H1 (cell line): ENCODE data around the gene EPG5. TPM values are rescaled to one million over a fixed set of nuclear protein-coding genes. Genes with fewer than 3 reads are reported as not detected.

ENCODE experiments used
- CTCF ChIA-PET: fragments of 300-600 bp; sonication (Branson Sonifier 250); formaldehyde crosslinking; loops from one replicate; lab custom pipeline; 2021; ENCODE audit not compliant: partially characterized antibody; lab: Charles Lee
- POLR2A ChIA-PET: fragments of 300-600 bp; sonication (Branson Sonifier 250); formaldehyde crosslinking; loops from one replicate; lab custom pipeline; 2021; ENCODE audit warnings: inconsistent platforms; ENCODE audit not compliant: partially characterized antibody; lab: Charles Lee
- DNase-seq, 2 experiments: peaks; one replicate each; pipeline versions ENCODE4 v3.0.0 to v3.0.0-alpha.2; 2010 to 2022; ENCODE audit warnings: low spot score in 2 of 2, low read depth in 1 of 2, mixed read lengths in 1 of 2
- FAIRE-seq: peaks from 2 replicates; lab custom pipeline; 2011; peaks lifted over from hg19 to GRCh38; lab: Jason Lieb, UNC
- H2AFZ ChIP-seq: 2 replicates; pipeline ENCODE4 v1.8.1; 2012; ENCODE audit warnings: low read length, inconsistent platforms
- H2AK5ac ChIP-seq: 2 replicates; pipeline ENCODE4 v1.6.1; 2013; ENCODE audit warnings: low read depth, low read length
- H2BK120ac ChIP-seq: replicated peaks from 2 replicates; pipeline ENCODE3; 2013; ENCODE audit warnings: low read depth, low read length, inconsistent platforms
- H2BK12ac ChIP-seq: 2 replicates; pipeline ENCODE4 v1.6.1; 2013; ENCODE audit warnings: low read depth, low read length
- H2BK15ac ChIP-seq: 2 replicates; pipeline ENCODE4 v1.6.1; 2013; ENCODE audit warnings: low read length
- H2BK20ac ChIP-seq: 2 replicates; pipeline ENCODE4 v1.6.1; 2013; ENCODE audit warnings: low read length
- H2BK5ac ChIP-seq: 2 replicates; pipeline ENCODE4 v1.6.1; 2013; ENCODE audit warnings: low read depth, low read length
- H3K14ac ChIP-seq: 2 replicates; pipeline ENCODE4 v1.6.1; 2013; ENCODE audit warnings: inconsistent platforms; ENCODE audit not compliant: insufficient read length
- H3K18ac ChIP-seq: 2 replicates; pipeline ENCODE4 v1.6.1; 2013; ENCODE audit warnings: low read length; ENCODE audit errors: extremely low read depth
- H3K23ac ChIP-seq: 2 replicates; pipeline ENCODE4 v1.6.1; 2013; ENCODE audit warnings: inconsistent platforms; ENCODE audit not compliant: insufficient read length
- H3K23me2 ChIP-seq: 2 replicates; pipeline ENCODE4 v1.6.1; 2013; ENCODE audit warnings: low read depth, low read length
- H3K27ac ChIP-seq: 2 replicates; pipeline ENCODE4 v1.6.1; 2011; ENCODE audit warnings: low read depth, low read length, inconsistent platforms
- H3K27me3 ChIP-seq, 4 experiments: replicated peaks in 1 of 4; 1 replicate in 1 of 4; 2 replicates in 3 of 4; pipeline versions ENCODE4 v1.6.1 to v1.8.1; 2011 to 2013; ENCODE audit warnings: low read length in 3 of 4, mild to moderate bottlenecking in 3 of 4, inconsistent platforms in 2 of 4, mixed read lengths in 2 of 4, moderate library complexity in 1 of 4; ENCODE audit not compliant: control insufficient read depth in 3 of 4, insufficient read depth in 3 of 4; ENCODE audit errors: extremely low read depth in 1 of 4
- H3K36me3 ChIP-seq, 4 experiments: 2 replicates each; pipeline versions ENCODE4 v1.6.1 to v1.8.1; 2011 to 2013; ENCODE audit warnings: mild to moderate bottlenecking in 4 of 4, low read length in 3 of 4, moderate library complexity in 2 of 4, control low read depth in 1 of 4, inconsistent platforms in 1 of 4; ENCODE audit not compliant: insufficient read depth in 4 of 4, control insufficient read depth in 2 of 4
- H3K4ac ChIP-seq: replicated peaks from 2 replicates; pipeline ENCODE3; 2013; ENCODE audit warnings: low read length, low read depth, mixed read lengths, inconsistent platforms; ENCODE audit not compliant: insufficient read length
- H3K4me1 ChIP-seq, 4 experiments: replicated peaks in 1 of 4; 1 replicate in 1 of 4; 2 replicates in 3 of 4; pipeline versions ENCODE4 v1.6.1 to v1.8.1; 2011 to 2013; ENCODE audit warnings: low read length in 3 of 4, inconsistent platforms in 2 of 4, mixed read lengths in 1 of 4; ENCODE audit not compliant: insufficient read depth in 4 of 4, control insufficient read depth in 3 of 4
- H3K4me2 ChIP-seq, 2 experiments: 2 replicates each; pipeline versions ENCODE4 v1.6.1 to v1.8.1; 2011 to 2013; ENCODE audit warnings: low read depth in 2 of 2, low read length in 2 of 2, control low read depth in 1 of 2, inconsistent platforms in 1 of 2, mild to moderate bottlenecking in 1 of 2; ENCODE audit not compliant: insufficient read depth in 1 of 2
- H3K4me3 ChIP-seq, 4 experiments: fragments of 200-600, 300-600 bp in 1 of 4; sonication (generic), shearing (Covaris generic), sonication (Bioruptor Twin) in 1 of 4; 2 replicates each; pipeline versions ENCODE4 v1.5.1 to v1.8.1; 2011 to 2016; ENCODE audit warnings: low read length in 4 of 4, low read depth in 3 of 4, control low read depth in 2 of 4, inconsistent platforms in 2 of 4, mild to moderate bottlenecking in 2 of 4, mixed read lengths in 1 of 4, moderate library complexity in 1 of 4; ENCODE audit not compliant: insufficient read depth in 2 of 4; ENCODE audit errors: extremely low read depth in 1 of 4
- H3K56ac ChIP-seq: replicated peaks from 2 replicates; pipeline ENCODE3; 2013; ENCODE audit warnings: low read depth, mild to moderate bottlenecking, mixed read lengths, low read length, inconsistent platforms; ENCODE audit not compliant: insufficient read length
- H3K79me1 ChIP-seq: 2 replicates; pipeline ENCODE4 v1.6.1; 2013; ENCODE audit warnings: low read depth, low read length, control low read depth
- H3K79me2 ChIP-seq, 2 experiments: 2 replicates each; pipeline versions ENCODE4 v1.6.1 to v1.8.1; 2012 to 2013; ENCODE audit warnings: low read length in 2 of 2, mild to moderate bottlenecking in 2 of 2, inconsistent platforms in 1 of 2; ENCODE audit not compliant: insufficient read depth in 2 of 2, control insufficient read depth in 1 of 2
- H3K9ac ChIP-seq, 4 experiments: replicated peaks in 1 of 4; 1 replicate in 1 of 4; 2 replicates in 3 of 4; pipeline versions ENCODE4 v1.6.1 to v1.8.1; 2011 to 2013; ENCODE audit warnings: low read depth in 3 of 4, low read length in 3 of 4, control low read depth in 2 of 4, mild to moderate bottlenecking in 2 of 4, moderate library complexity in 2 of 4, inconsistent platforms in 1 of 4; ENCODE audit errors: extremely low read depth in 1 of 4
- H3K9me3 ChIP-seq, 2 experiments: 2 replicates each; pipeline versions ENCODE4 v1.6.1 to v1.8.1; 2012 to 2013; ENCODE audit warnings: mild to moderate bottlenecking in 2 of 2, moderate library complexity in 2 of 2, control low read depth in 1 of 2, inconsistent platforms in 1 of 2, low read depth in 1 of 2, low read length in 1 of 2, mixed read lengths in 1 of 2; ENCODE audit not compliant: insufficient read depth in 2 of 2
- H4K20me1 ChIP-seq, 2 experiments: replicated peaks in 1 of 2; 2 replicates each; pipeline versions ENCODE3 to v1.8.1; 2011 to 2013; ENCODE audit warnings: inconsistent platforms in 2 of 2, low read length in 2 of 2, mild to moderate bottlenecking in 1 of 2; ENCODE audit not compliant: insufficient read depth in 2 of 2, control insufficient read depth in 1 of 2
- H4K5ac ChIP-seq: 2 replicates; pipeline ENCODE4 v1.6.1; 2013; ENCODE audit warnings: low read length, low read depth, mixed read lengths, inconsistent platforms; ENCODE audit not compliant: insufficient read length
- H4K8ac ChIP-seq: 2 replicates; pipeline ENCODE4 v1.8.0; 2013; ENCODE audit warnings: mild to moderate bottlenecking, moderate library complexity, low read length, inconsistent platforms; ENCODE audit not compliant: insufficient read depth; ENCODE audit errors: extremely low read depth
- H4K91ac ChIP-seq: replicated peaks from 2 replicates; pipeline ENCODE3; 2013; ENCODE audit warnings: low read length, mixed read lengths, inconsistent platforms; ENCODE audit not compliant: insufficient read length
- CBX5 ChIP-seq: fragments of 300-800, 300-1000 bp; sonication (generic); IDR thresholded peaks from 2 replicates; pipeline ENCODE4 v1.7.1; 2016; ENCODE audit warnings: antibody characterized with exemption, low read length, low read depth
- CHD2 ChIP-seq: IDR thresholded peaks from 2 replicates; pipeline ENCODE4 v1.6.1; 2012; ENCODE audit warnings: low read length, improper control_type of control experiment
- E2F6 ChIP-seq: IDR thresholded peaks from 2 replicates; pipeline ENCODE4 v1.6.1; 2012; ENCODE audit warnings: inconsistent platforms
- EGR1 ChIP-seq: IDR thresholded peaks from 2 replicates; pipeline ENCODE4 v1.6.1; 2011; ENCODE audit warnings: low read depth, low read length, borderline replicate concordance
- FOSL1 ChIP-seq: IDR thresholded peaks from 2 replicates; pipeline ENCODE4 v1.6.1; 2011; ENCODE audit warnings: mild to moderate bottlenecking, low read depth, low read length, moderate library complexity; ENCODE audit not compliant: insufficient read depth
- GABPA ChIP-seq: IDR thresholded peaks from 2 replicates; pipeline ENCODE4 v1.6.1; 2011; ENCODE audit warnings: mild to moderate bottlenecking, low read length, moderate library complexity, borderline replicate concordance; ENCODE audit not compliant: insufficient read depth
- JUND ChIP-seq: IDR thresholded peaks from 2 replicates; pipeline ENCODE4 v1.6.1; 2011; ENCODE audit warnings: mild to moderate bottlenecking, improper control_type of control experiment, low read length
- POLR2A ChIP-seq, 2 experiments: IDR thresholded peaks; 1 replicate in 1 of 2; 2 replicates in 1 of 2; pipeline ENCODE4 v1.6.1; 2011; ENCODE audit warnings: low read depth in 2 of 2, low read length in 2 of 2, mild to moderate bottlenecking in 2 of 2; ENCODE audit errors: control extremely low read depth in 1 of 2
- RAD21 ChIP-seq, 2 experiments: IDR thresholded peaks in 1 of 2; conservative IDR thresholded peaks in 1 of 2; 2 replicates each; pipeline ENCODE4 v1.6.1; 2011; ENCODE audit warnings: low read depth in 2 of 2, low read length in 2 of 2, improper control_type of control experiment in 1 of 2, inconsistent platforms in 1 of 2, mild to moderate bottlenecking in 1 of 2, moderate library complexity in 1 of 2
- whole genome bisulfite sequencing, 2 experiments: shearing (Covaris generic) in 1 of 2; methylation state at CpG; one replicate each; pipeline versions ENCODE4 v1.1.6 to v1.1.7; 2013 to 2015; ENCODE audit warnings: low lambda C conversion rate in 2 of 2, mixed read lengths in 2 of 2, inconsistent platforms in 1 of 2, low coverage in 1 of 2, missing lambda C conversion rate in 1 of 2; ENCODE audit not compliant: insufficient replicate concordance in 2 of 2, insufficient coverage in 1 of 2, insufficient read length in 1 of 2; ENCODE audit errors: extremely low coverage in 1 of 2, missing lambda C conversion rate in 1 of 2; 5-methylcytosine and 5-hydroxymethylcytosine counted together
- polyA plus RNA-seq, 7 experiments: library from polyadenylated mRNA; depleted of rRNA in 3 of 7; stranded (reverse) in 5 of 7; unstranded in 2 of 7; fragments of >200 nt in 5 of 7; fragments of 200-250 nt in 2 of 7; gene quantifications; 1 replicate in 5 of 7; 2 replicates in 1 of 7; 4 replicates in 1 of 7; pipeline versions ENCODE4 v1.2.1 to v1.2.3, GENCODE V29; 2011 to 2013; ENCODE audit warnings: missing spikeins in 2 of 7, mixed read lengths in 2 of 7
- total RNA-seq: library from RNA; stranded (reverse); fragmentation: NEBNext Ultra II Directional; extraction: Animal tissue kit (Norgen Biotek cat#: 25700); gene quantifications from 2 replicates; pipeline ENCODE4 v1.2.1, GENCODE V29; 2021
- TF ChIP-seq, protein P1 (sequence below), 3 experiments: IDR thresholded peaks; 1 replicate in 2 of 3; 2 replicates in 1 of 3; pipeline versions ENCODE4 v1.5.1 to v1.6.1; 2011; ENCODE audit warnings: low read length in 3 of 3, mild to moderate bottlenecking in 3 of 3, inconsistent platforms in 2 of 3, low read depth in 1 of 3, moderate library complexity in 1 of 3; ENCODE audit not compliant: insufficient read depth in 1 of 3; ENCODE audit errors: control extremely low read depth in 1 of 3

EPG5 gene
- total and polyA plus RNA-seq, 2 of the 8 experiments (the other 6 are each of a cell fraction or from before 2014, with no cell fraction given), result 14.1 to 18.3 TPM

- H3K4me2 ChIP-seq, result no peak overlapping the region
- no peak overlapping the region for H4K5ac ChIP-seq
- H3K79me2 ChIP-seq, result no peaks in the 10 kb centered on the region
- no peaks in the 10 kb centered on the region for H3K9me3 ChIP-seq
- H3K27ac ChIP-seq, result no peak overlapping the region
- no peaks in the 10 kb centered on the region for H3K23me2 ChIP-seq
- no peaks in the 10 kb centered on the region for H3K27me3 ChIP-seq
- no peaks in the 10 kb centered on the region for H4K20me1 ChIP-seq
- no peak overlapping the region for H3K56ac ChIP-seq
- 99% methylated on average over 4 of the region's 4 CpGs; no CpG with 5 or more reads in 1 of the 2 experiments for WGBS, 2 experiments
- no peak overlapping the region for H2BK15ac ChIP-seq
- DNase-seq, result no peak
- H3K9ac ChIP-seq, result no peak overlapping the region
- no peak overlapping the region for H3K14ac ChIP-seq
- no peaks in the 10 kb centered on the region for H3K79me1 ChIP-seq
- no peak overlapping the region for H2AK5ac ChIP-seq
- no peaks in the 10 kb centered on the region for H3K4me1 ChIP-seq
- H2AFZ ChIP-seq, result no peak overlapping the region
- H3K4me3 ChIP-seq, result no peak overlapping the region
- no peak overlapping the region for H3K23ac ChIP-seq
- H2BK120ac ChIP-seq, result no peak overlapping the region
- peaks cover 7 to 51% (median 34%) of the 10 kb centered on the region in 4 experiments for H3K36me3 ChIP-seq
- H2BK12ac ChIP-seq, result no peak overlapping the region
- FAIRE-seq, result no peak
- H3K18ac ChIP-seq, result no peak overlapping the region
- ChIA-PET CTCF (interaction anchor here (0.9 to 1.3 kb wide), 2 partner anchors 122 kb away, joined by 4 to 6 read pairs; no protein-coding TSS in a partner anchor), POLR2A (no interaction called here)
- H4K8ac ChIP-seq, result no peak overlapping the region
- H2BK5ac ChIP-seq, result no peak overlapping the region
- H3K4ac ChIP-seq, result no peak overlapping the region
- H4K91ac ChIP-seq, result no peak overlapping the region
- no peak overlapping the region for H2BK20ac ChIP-seq
- TF ChIP-seq E2F6, result no peak
- TF ChIP-seq, protein P1, sequence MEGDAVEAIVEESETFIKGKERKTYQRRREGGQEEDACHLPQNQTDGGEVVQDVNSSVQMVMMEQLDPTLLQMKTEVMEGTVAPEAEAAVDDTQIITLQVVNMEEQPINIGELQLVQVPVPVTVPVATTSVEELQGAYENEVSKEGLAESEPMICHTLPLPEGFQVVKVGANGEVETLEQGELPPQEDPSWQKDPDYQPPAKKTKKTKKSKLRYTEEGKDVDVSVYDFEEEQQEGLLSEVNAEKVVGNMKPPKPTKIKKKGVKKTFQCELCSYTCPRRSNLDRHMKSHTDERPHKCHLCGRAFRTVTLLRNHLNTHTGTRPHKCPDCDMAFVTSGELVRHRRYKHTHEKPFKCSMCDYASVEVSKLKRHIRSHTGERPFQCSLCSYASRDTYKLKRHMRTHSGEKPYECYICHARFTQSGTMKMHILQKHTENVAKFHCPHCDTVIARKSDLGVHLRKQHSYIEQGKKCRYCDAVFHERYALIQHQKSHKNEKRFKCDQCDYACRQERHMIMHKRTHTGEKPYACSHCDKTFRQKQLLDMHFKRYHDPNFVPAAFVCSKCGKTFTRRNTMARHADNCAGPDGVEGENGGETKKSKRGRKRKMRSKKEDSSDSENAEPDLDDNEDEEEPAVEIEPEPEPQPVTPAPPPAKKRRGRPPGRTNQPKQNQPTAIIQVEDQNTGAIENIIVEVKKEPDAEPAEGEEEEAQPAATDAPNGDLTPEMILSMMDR (IDR thresholded peaks at IDR 0.05; ENCODE audit: control extremely low read depth in 1 of 3, insufficient read depth in 1 of 3, low read depth in 1 of 3, low read length in 3 of 3), result no peak
- no peak for TF ChIP-seq EGR1
- no peak for TF ChIP-seq JUND
- no peak for TF ChIP-seq FOSL1
- TF ChIP-seq POLR2A (IDR thresholded peaks at IDR 0.05; ENCODE audit: control extremely low read depth in 1 of 2, low read depth in 2 of 2, low read length in 2 of 2), result no peak
- TF ChIP-seq CHD2, result no peak
- no peak for TF ChIP-seq RAD21 (IDR thresholded peaks at IDR 0.05 in 1 of 2, conservative IDR thresholded peaks at IDR 0.05 in 1 of 2; ENCODE audit: low read depth in 2 of 2, low read length in 2 of 2)
- no peak for TF ChIP-seq CBX5
- no peak for TF ChIP-seq GABPA
Measured at GRCh38 chr18:45951016-45951714, 16.0 kb downstream of the EPG5 start.
